ENCODE measurements around the gene CKMT2.

CKMT2 gene

GRCh38 chr5:81233080-81233634 is at the start of gene CKMT2:
TSS of gene CKMT2 (plus strand) at chr5:81233322. CDS start at chr5:81251133, 17,811 bp downstream.
- no peak for DNase-seq

- no peak for DNase-seq
These were observed 49.0 kb upstream of the CKMT2 start for GRCh38 chr5:81183811-81184748.

GRCh38 chr5:81184749-81185110 is 48.4 kb upstream of the CKMT2 start:
- no peak for DNase-seq

- DNase-seq = no peak
These were observed 45.2 kb upstream of the CKMT2 start for GRCh38 chr5:81187885-81188284.

GRCh38 chr5:81188962-81189361 is 44.2 kb upstream of the CKMT2 start:
- no peak for DNase-seq

- DNase-seq = no peak
These were observed 43.1 kb upstream of the CKMT2 start for GRCh38 chr5:81189875-81190498.

GRCh38 chr5:81191726-81192372 is 41.3 kb upstream of the CKMT2 start:
- no peak for DNase-seq

- DNase-seq = no peak
These were observed 40.8 kb upstream of the CKMT2 start for GRCh38 chr5:81192373-81192750.

GRCh38 chr5:81194633-81195334 is 38.3 kb upstream of the CKMT2 start:
- DNase-seq = peak; percentile 33

- DNase-seq = no peak
These were observed 37.7 kb upstream of the CKMT2 start for GRCh38 chr5:81195335-81195929.

- DNase-seq = no peak
These were observed 30.5 kb upstream of the CKMT2 start for GRCh38 chr5:81202655-81203054.

GRCh38 chr5:81203729-81204128 is 29.4 kb upstream of the CKMT2 start:
- no peak for DNase-seq

- no peak for DNase-seq
These were observed 28.9 kb upstream of the CKMT2 start for GRCh38 chr5:81204205-81204604.

GRCh38 chr5:81205058-81205457 is 28.1 kb upstream of the CKMT2 start:
- DNase-seq = no peak

GRCh38 chr5:81207009-81207408 is 26.1 kb upstream of the CKMT2 start:
- DNase-seq = no peak

GRCh38 chr5:81208904-81209303 is 24.2 kb upstream of the CKMT2 start:
- DNase-seq = no peak

- DNase-seq = no peak
These were observed 23.7 kb upstream of the CKMT2 start for GRCh38 chr5:81209386-81209785.

GRCh38 chr5:81209869-81210493 is 23.1 kb upstream of the CKMT2 start:
- no peak for DNase-seq

GRCh38 chr5:81212211-81212751 is 20.8 kb upstream of the CKMT2 start:
- DNase-seq = no peak

GRCh38 chr5:81213070-81213469 is 20.1 kb upstream of the CKMT2 start:
- no peak for DNase-seq

GRCh38 chr5:81214848-81215247 is 18.3 kb upstream of the CKMT2 start:
- no peak for DNase-seq

GRCh38 chr5:81216152-81216551 is 17.0 kb upstream of the CKMT2 start:
- no peak for DNase-seq

Measured in NK-92 treated with Interleukin-12 subunit alpha and Interleukin-12 subunit beta, amount 100 ng/mL, for 24 hours (cell line).